ENCODE results near the gene ZBTB17. TPM values are rescaled to one million over a fixed set of nuclear protein-coding genes. Genes with fewer than 3 reads are reported as not detected.
"Not testable (repeated sequence)": the region's sequence is repeated elsewhere in the genome, so short reads cannot be mapped to it uniquely, and the experiment has no call there.

The ZBTB17 gene
- total RNA-seq, 1 donor from 2014 or later: 38.8 TPM

- not testable (repeated sequence) for DNase-seq
These were observed 82.9 kb downstream of the ZBTB17 start for GRCh38 chr1:15892857-15893599.

Small RNA genes lying within 50 kb of the gene (small RNA-seq; reads per million reads assigned to genes)
- gene AL034555.1 (not detected), gene AL355994.1 (not detected), gene AL355994.5 (not detected)

Other genes starting within 250 kb of the ZBTB17 start
- gene SLC25A34, start 239.8 kb downstream of the ZBTB17 start, total RNA-seq: 1.2 TPM
- gene TMEM82, start 233.6 kb downstream of the ZBTB17 start, total RNA-seq: not detected
- 11.4 TPM for gene FBLIM1, start 217.3 kb downstream of the ZBTB17 start, total RNA-seq
- 2.7 TPM for gene UQCRHL, start 168.5 kb downstream of the ZBTB17 start, total RNA-seq
- 80.0 TPM for gene SPEN, start 128.4 kb downstream of the ZBTB17 start, total RNA-seq
- gene SRARP, start 28.1 kb upstream of the ZBTB17 start, total RNA-seq: 0.62 TPM
- not detected for gene HSPB7, start 41.9 kb upstream of the ZBTB17 start, total RNA-seq
- not detected for gene CLCNKA, start 45.9 kb upstream of the ZBTB17 start, total RNA-seq
- gene CLCNKB, start 67.7 kb upstream of the ZBTB17 start, total RNA-seq: 0.16 TPM
- gene FAM131C, start 97.5 kb upstream of the ZBTB17 start, total RNA-seq: 1.7 TPM
- gene EPHA2, start 180.0 kb upstream of the ZBTB17 start, total RNA-seq: 1.1 TPM
- 0.16 TPM for gene ARHGEF19, start 236.6 kb upstream of the ZBTB17 start, total RNA-seq